ENCODE data around the gene MBOAT2. TPM values are rescaled to one million over a fixed set of nuclear protein-coding genes. Genes with fewer than 3 reads are reported as not detected.

MBOAT2 gene
- total RNA-seq, 1 donor from 2014 or later: 94.7 TPM

DNA sequence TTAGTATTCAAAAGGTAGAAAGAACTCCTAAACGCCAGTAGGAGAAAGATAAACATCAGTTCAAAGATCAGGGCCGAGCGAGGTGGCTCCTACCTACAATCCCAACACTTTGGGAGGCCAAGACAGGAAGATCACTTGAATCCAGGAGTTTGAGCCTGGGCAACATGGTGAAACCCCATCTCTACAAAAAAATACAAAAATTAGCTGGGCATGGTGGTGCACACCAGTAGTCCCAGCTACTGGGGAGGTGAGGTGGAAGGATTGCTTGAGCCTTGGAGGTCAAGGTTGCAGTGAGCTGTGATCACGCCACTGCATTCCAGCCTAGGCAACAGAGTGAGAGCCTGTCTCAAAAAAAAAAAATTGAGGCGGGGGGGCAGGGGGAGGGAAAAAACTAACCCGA is 40.6 kb downstream of the MBOAT2 start:
- no peaks in the 10 kb centered on the region for H3K36me3 Mint-ChIP-seq (ENCODE audit: unreplicated experiment)
- no peaks in the 10 kb centered on the region for H3K9me3 Mint-ChIP-seq (ENCODE audit: unreplicated experiment)
- DNase-seq (ENCODE audit: extremely low spot score, unreplicated experiment): no peak
- no peak overlapping the region for H3K27ac Mint-ChIP-seq (ENCODE audit: unreplicated experiment)
- no peak overlapping the region for H3K4me3 Mint-ChIP-seq (ENCODE audit: unreplicated experiment)
- no peaks in the 10 kb centered on the region for H3K27me3 Mint-ChIP-seq (ENCODE audit: unreplicated experiment)
- H3K4me1 Mint-ChIP-seq (ENCODE audit: unreplicated experiment): peaks cover 12% of the 10 kb centered on the region
- no peak for TF ChIP-seq CTCF (IDR thresholded peaks at IDR 0.05)

GRCh38 chr2:8957628-8958027 is 45.9 kb downstream of the MBOAT2 start:
- peaks cover 30% of the 10 kb centered on the region for H3K36me3 Mint-ChIP-seq (ENCODE audit: unreplicated experiment)
- H3K4me3 Mint-ChIP-seq (ENCODE audit: unreplicated experiment): no peak overlapping the region
- no peak for DNase-seq (ENCODE audit: extremely low spot score, unreplicated experiment)
- TF ChIP-seq CTCF (IDR thresholded peaks at IDR 0.05): no peak
- peaks cover 9% of the 10 kb centered on the region for H3K4me1 Mint-ChIP-seq (ENCODE audit: unreplicated experiment)
- H3K27me3 Mint-ChIP-seq (ENCODE audit: unreplicated experiment): no peaks in the 10 kb centered on the region
- H3K27ac Mint-ChIP-seq (ENCODE audit: unreplicated experiment): no peak overlapping the region
- H3K9me3 Mint-ChIP-seq (ENCODE audit: unreplicated experiment): peaks cover 16% of the 10 kb centered on the region

GRCh38 chr2:8956774-8957173 is 46.7 kb downstream of the MBOAT2 start:
- Mint-ChIP-seq H3K9me3 (ENCODE audit: unreplicated experiment) (peaks cover 23% of the 10 kb centered on the region), H3K4me1 (ENCODE audit: unreplicated experiment) (peaks cover 7% of the 10 kb centered on the region), H3K27ac (ENCODE audit: unreplicated experiment) (no peak overlapping the region), H3K4me3 (ENCODE audit: unreplicated experiment) (no peak overlapping the region), H3K27me3 (ENCODE audit: unreplicated experiment) (no peaks in the 10 kb centered on the region), H3K36me3 (ENCODE audit: unreplicated experiment) (peaks cover 37% of the 10 kb centered on the region)
- DNase-seq (ENCODE audit: extremely low spot score, unreplicated experiment): no peak
- TF ChIP-seq CTCF (IDR thresholded peaks at IDR 0.05): no peak

DNA sequence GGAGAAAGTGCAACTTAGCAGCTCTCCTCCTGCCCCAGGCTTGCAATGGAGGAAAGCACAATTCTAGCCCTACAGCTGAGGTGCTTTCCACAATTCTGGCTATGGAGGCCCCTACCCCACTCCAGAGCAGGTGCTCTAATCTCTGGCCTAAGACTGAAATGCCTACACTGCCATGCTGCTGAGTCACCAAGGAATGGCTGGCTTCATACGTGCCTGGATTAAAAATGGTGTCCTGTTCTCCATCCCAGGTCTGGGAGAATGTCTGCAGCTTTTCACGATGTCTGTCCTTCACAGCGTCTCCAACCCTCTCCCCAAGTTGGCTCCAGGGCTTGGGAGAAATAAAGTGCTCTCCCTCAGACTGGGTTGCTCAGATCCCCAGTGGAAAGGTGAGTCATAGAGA is 48.5 kb downstream of the MBOAT2 start:
- no peak for TF ChIP-seq CTCF (IDR thresholded peaks at IDR 0.05)
- H3K27ac Mint-ChIP-seq (ENCODE audit: unreplicated experiment): no peak overlapping the region
- peaks cover 5% of the 10 kb centered on the region for H3K4me1 Mint-ChIP-seq (ENCODE audit: unreplicated experiment)
- no peaks in the 10 kb centered on the region for H3K27me3 Mint-ChIP-seq (ENCODE audit: unreplicated experiment)
- H3K36me3 Mint-ChIP-seq (ENCODE audit: unreplicated experiment): peaks cover 38% of the 10 kb centered on the region
- H3K9me3 Mint-ChIP-seq (ENCODE audit: unreplicated experiment): peaks cover 30% of the 10 kb centered on the region
- DNase-seq (ENCODE audit: extremely low spot score, unreplicated experiment): no peak
- H3K4me3 Mint-ChIP-seq (ENCODE audit: unreplicated experiment): no peak overlapping the region

- no peak overlapping the region for H3K27ac Mint-ChIP-seq (ENCODE audit: unreplicated experiment)
- H3K4me3 Mint-ChIP-seq (ENCODE audit: unreplicated experiment): no peak overlapping the region
- H3K9me3 Mint-ChIP-seq (ENCODE audit: unreplicated experiment): peaks cover 41% of the 10 kb centered on the region
- DNase-seq (ENCODE audit: extremely low spot score, unreplicated experiment): no peak
- H3K36me3 Mint-ChIP-seq (ENCODE audit: unreplicated experiment): peaks cover 38% of the 10 kb centered on the region
- no peaks in the 10 kb centered on the region for H3K27me3 Mint-ChIP-seq (ENCODE audit: unreplicated experiment)
- peaks cover 3% of the 10 kb centered on the region for H3K4me1 Mint-ChIP-seq (ENCODE audit: unreplicated experiment)
- TF ChIP-seq CTCF (IDR thresholded peaks at IDR 0.05): no peak
These were observed 50.0 kb downstream of the MBOAT2 start for GRCh38 chr2:8953525-8953924.
